Activated T-helper 17 cell treated with anti-CD3 and anti-CD28 coated beads, Interleukin-2, amount 50 U/mL, for 72 hours (primary cell): ENCODE measurements around the gene KPNB1. TPM values are rescaled to one million over a fixed set of nuclear protein-coding genes. Genes with fewer than 3 reads are reported as not detected.

ENCODE experiments used
- ATAC-seq: fragments of 150-1000 bp; cut with Tn5 transposase; replicated peaks from 2 replicates; pipeline ENCODE4 v1.10.0; 2021; ENCODE audit warnings: mild to moderate bottlenecking, moderate library complexity
- H3K27ac Mint-ChIP-seq: one replicate; pipeline ENCODE4 v1.8.0; 2022; ENCODE audit warnings: mixed read lengths
- H3K27me3 Mint-ChIP-seq: one replicate; pipeline ENCODE4 v1.8.0; 2022; ENCODE audit warnings: mixed read lengths
- H3K36me3 Mint-ChIP-seq: one replicate; pipeline ENCODE4 v1.8.0; 2022; ENCODE audit warnings: low read depth, mild to moderate bottlenecking, mixed read lengths
- H3K4me1 Mint-ChIP-seq: one replicate; pipeline ENCODE4 v1.8.0; 2022; ENCODE audit warnings: mixed read lengths
- H3K4me3 Mint-ChIP-seq: one replicate; pipeline ENCODE4 v1.8.0; 2022; ENCODE audit warnings: mild to moderate bottlenecking, mixed read lengths
- H3K9me3 Mint-ChIP-seq: one replicate; pipeline ENCODE4 v1.8.0; 2022; ENCODE audit warnings: mixed read lengths
- total RNA-seq, 2 donors: library from RNA; stranded (reverse); gene quantifications; one replicate each; pipeline ENCODE4 v1.2.3, GENCODE V29; 2022

The KPNB1 gene
- total RNA-seq, 2 donors from 2014 or later, result 451 to 724 TPM

DNA sequence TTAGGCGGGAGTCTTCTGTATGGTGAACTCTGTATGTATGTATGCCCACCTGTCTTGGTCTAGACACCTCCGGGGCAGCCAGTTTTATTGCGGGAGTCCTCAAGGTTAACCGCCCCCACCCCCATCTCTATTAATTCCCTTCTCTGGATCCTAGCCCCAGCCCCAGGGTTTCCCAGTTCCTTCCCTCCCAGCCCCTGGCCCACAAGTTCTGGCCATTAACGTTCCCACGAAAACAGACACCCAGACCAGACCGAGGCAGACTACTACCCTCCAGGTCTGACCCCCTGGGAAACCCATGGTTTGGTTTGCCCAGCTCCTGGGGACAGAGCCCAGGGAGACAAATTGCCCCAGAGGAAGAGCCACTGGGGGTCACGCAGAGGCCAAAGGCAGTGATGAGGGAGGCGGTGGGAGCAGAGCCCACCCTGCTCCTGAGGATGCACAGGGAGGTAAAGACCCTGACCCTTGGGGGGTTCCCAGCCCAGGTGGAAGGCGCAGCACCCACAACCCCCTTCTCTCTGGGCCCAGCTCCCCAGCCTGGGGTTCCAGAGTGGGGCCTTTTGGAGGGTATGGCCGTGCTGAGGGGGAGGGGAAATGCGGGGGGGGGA lies 52.8 kb downstream of the KPNB1 start:
- ATAC-seq, result no peak
- peaks cover 66% of the 10 kb centered on the region for H3K36me3 Mint-ChIP-seq
- H3K4me1 Mint-ChIP-seq, result peaks cover 55% of the 10 kb centered on the region
- H3K4me3 Mint-ChIP-seq, result peak overlapping the region; percentile 81
- no peaks in the 10 kb centered on the region for H3K27me3 Mint-ChIP-seq
- peak overlapping the region; percentile 81 for H3K27ac Mint-ChIP-seq
- no peaks in the 10 kb centered on the region for H3K9me3 Mint-ChIP-seq

DNA sequence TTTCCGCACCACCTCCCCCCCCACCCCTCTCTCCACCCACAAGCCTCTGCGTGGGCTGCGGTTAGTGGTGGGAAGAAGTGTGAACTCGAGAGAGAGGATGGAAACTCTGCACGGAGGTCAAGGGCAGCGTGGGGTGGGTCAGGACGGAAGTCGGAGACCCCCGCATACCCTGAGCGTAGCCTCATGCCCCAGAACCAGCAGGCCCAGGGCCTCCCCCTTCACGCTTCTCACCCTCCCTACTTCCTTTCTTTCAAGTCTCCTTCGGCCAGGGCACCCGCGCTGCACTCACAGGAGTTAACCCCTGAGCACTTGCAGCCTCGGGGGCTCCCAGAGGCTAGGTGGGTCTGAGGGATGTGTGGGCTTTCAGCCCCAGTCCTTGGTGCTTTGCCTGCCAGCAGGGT lies 53.5 kb downstream of the KPNB1 start:
- Mint-ChIP-seq H3K27ac (peak overlapping the region; percentile 89), H3K4me3 (peak overlapping the region; percentile 81), H3K36me3 (peaks cover 64% of the 10 kb centered on the region), H3K9me3 (no peaks in the 10 kb centered on the region), H3K27me3 (no peaks in the 10 kb centered on the region), H3K4me1 (peaks cover 55% of the 10 kb centered on the region)
- no peak for ATAC-seq

DNA sequence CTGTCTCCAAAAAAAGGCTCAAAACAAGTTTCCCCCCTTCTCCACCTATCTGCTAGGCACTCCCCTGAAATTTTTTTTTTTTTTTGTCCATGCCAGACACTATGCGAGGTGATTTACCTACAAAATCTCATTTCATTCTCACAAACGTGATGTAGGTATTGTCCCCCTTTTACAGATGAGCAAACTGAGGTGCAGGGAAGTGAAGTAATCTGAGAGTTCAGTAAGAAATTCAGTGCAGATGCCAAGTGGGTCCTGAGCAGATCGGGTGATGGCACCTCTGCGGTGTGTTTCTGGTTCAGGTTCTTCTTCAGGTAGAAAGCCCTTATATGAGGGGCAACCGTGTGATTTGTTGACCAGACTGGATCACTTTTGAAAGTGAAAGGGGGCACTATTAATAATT lies 54.0 kb downstream of the KPNB1 start:
- H3K27me3 Mint-ChIP-seq, result no peaks in the 10 kb centered on the region
- no peaks in the 10 kb centered on the region for H3K9me3 Mint-ChIP-seq
- H3K27ac Mint-ChIP-seq, result peak overlapping the region; percentile 89
- no peak for ATAC-seq
- peak overlapping the region; percentile 81 for H3K4me3 Mint-ChIP-seq
- peaks cover 55% of the 10 kb centered on the region for H3K4me1 Mint-ChIP-seq
- H3K36me3 Mint-ChIP-seq, result peaks cover 59% of the 10 kb centered on the region

GRCh38 chr17:47704116-47704515 lies 54.4 kb downstream of the KPNB1 start:
- Mint-ChIP-seq H3K36me3 (peaks cover 55% of the 10 kb centered on the region), H3K4me1 (peaks cover 55% of the 10 kb centered on the region), H3K27ac (peak overlapping the region; percentile 89), H3K27me3 (no peaks in the 10 kb centered on the region), H3K4me3 (peak overlapping the region; percentile 81), H3K9me3 (no peaks in the 10 kb centered on the region)
- ATAC-seq, result no peak

GRCh38 chr17:47704736-47705135 lies 55.0 kb downstream of the KPNB1 start:
- Mint-ChIP-seq H3K36me3 (peaks cover 53% of the 10 kb centered on the region), H3K9me3 (no peaks in the 10 kb centered on the region), H3K27me3 (no peaks in the 10 kb centered on the region), H3K4me3 (peak overlapping the region; percentile 81), H3K4me1 (peaks cover 55% of the 10 kb centered on the region), H3K27ac (peak overlapping the region; percentile 89)
- no peak for ATAC-seq

GRCh38 chr17:47705536-47706530 lies 56.1 kb downstream of the KPNB1 start:
- Mint-ChIP-seq H3K36me3 (peaks cover 57% of the 10 kb centered on the region), H3K4me3 (peak overlapping the region; percentile 81), H3K9me3 (no peaks in the 10 kb centered on the region), H3K27me3 (no peaks in the 10 kb centered on the region), H3K27ac (peak overlapping the region; percentile 89), H3K4me1 (peaks cover 55% of the 10 kb centered on the region)
- ATAC-seq, result peak; percentile 71

GRCh38 chr17:47707056-47707804 lies 57.5 kb downstream of the KPNB1 start:
- Mint-ChIP-seq H3K4me1 (peaks cover 45% of the 10 kb centered on the region), H3K36me3 (peaks cover 57% of the 10 kb centered on the region), H3K27me3 (no peaks in the 10 kb centered on the region), H3K27ac (peak overlapping the region; percentile 89), H3K4me3 (peak overlapping the region; percentile 81), H3K9me3 (no peaks in the 10 kb centered on the region)
- no peak for ATAC-seq

- Mint-ChIP-seq H3K27ac (no peak overlapping the region), H3K4me3 (no peak overlapping the region), H3K9me3 (no peaks in the 10 kb centered on the region)
Measured at GRCh38 chr17:47707884-47708283, 58.2 kb downstream of the KPNB1 start.

DNA sequence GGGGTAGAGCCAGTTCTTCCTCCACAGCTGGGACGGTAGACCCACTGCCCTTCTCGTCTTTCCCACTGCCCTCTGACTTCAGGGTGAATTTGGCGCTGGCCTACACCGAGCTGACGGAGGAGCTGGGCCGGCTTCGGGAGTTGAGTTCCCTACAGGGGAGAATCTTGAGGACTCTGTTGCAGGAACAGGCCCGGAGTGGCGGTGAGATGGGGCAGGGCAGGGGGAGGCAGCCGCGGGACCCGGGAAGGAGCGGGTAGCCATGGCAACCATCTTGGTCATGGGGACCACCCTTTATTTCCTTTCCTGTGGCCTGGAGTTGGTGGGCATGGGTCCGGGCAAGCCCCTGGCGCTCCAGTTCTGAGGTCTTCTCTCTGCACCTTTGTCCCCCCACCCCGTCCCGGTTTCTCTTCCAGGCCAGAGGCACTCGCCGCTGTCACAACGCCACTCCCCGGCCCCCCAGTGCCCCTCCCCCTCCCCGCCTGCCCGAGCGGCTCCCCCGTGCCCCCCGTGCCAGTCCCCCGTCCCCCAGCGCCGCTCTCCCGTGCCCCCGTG lies 58.7 kb downstream of the KPNB1 start:
- H3K36me3 Mint-ChIP-seq, result peaks cover 51% of the 10 kb centered on the region
- peaks cover 40% of the 10 kb centered on the region for H3K4me1 Mint-ChIP-seq
- no peaks in the 10 kb centered on the region for H3K9me3 Mint-ChIP-seq
- ATAC-seq, result no peak
- H3K4me3 Mint-ChIP-seq, result no peak overlapping the region
- no peak overlapping the region for H3K27ac Mint-ChIP-seq
- no peaks in the 10 kb centered on the region for H3K27me3 Mint-ChIP-seq

More at GRCh38 chr17:47707884-47708283, 58.2 kb downstream of the KPNB1 start:
- no peak for ATAC-seq
- no peaks in the 10 kb centered on the region for H3K27me3 Mint-ChIP-seq
- peaks cover 54% of the 10 kb centered on the region for H3K36me3 Mint-ChIP-seq
- H3K4me1 Mint-ChIP-seq, result peaks cover 42% of the 10 kb centered on the region

DNA sequence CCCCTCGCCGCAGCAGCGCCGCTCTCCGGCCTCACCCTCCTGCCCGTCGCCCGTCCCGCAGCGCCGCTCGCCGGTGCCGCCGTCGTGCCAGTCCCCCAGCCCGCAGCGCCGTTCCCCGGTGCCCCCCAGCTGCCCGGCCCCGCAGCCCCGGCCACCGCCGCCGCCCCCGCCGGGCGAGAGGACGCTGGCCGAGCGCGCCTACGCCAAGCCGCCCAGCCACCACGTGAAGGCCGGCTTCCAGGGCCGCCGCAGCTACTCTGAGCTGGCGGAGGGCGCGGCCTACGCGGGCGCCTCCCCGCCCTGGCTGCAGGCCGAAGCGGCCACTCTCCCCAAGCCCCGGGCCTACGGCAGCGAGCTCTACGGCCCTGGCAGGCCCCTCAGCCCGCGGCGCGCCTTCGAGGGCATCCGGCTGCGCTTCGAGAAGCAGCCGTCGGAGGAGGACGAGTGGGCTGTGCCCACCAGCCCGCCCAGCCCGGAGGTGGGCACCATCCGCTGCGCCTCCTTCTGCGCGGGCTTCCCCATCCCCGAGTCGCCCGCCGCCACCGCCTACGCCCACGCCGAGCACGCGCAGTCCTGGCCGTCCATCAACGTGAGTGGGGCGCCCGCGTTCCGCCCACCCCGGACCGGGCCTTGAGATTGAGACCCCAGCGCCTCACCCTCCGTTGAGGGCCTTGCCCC lies 59.3 kb downstream of the KPNB1 start:
- H3K36me3 Mint-ChIP-seq, result peaks cover 45% of the 10 kb centered on the region
- no peaks in the 10 kb centered on the region for H3K9me3 Mint-ChIP-seq
- H3K27ac Mint-ChIP-seq, result no peak overlapping the region
- no peaks in the 10 kb centered on the region for H3K27me3 Mint-ChIP-seq
- peaks cover 33% of the 10 kb centered on the region for H3K4me1 Mint-ChIP-seq
- ATAC-seq, result no peak
- no peak overlapping the region for H3K4me3 Mint-ChIP-seq

GRCh38 chr17:47709594-47709993 lies 59.9 kb downstream of the KPNB1 start:
- Mint-ChIP-seq H3K9me3 (no peaks in the 10 kb centered on the region), H3K27me3 (no peaks in the 10 kb centered on the region), H3K27ac (no peak overlapping the region), H3K4me3 (no peak overlapping the region), H3K36me3 (peaks cover 39% of the 10 kb centered on the region), H3K4me1 (peaks cover 29% of the 10 kb centered on the region)
- ATAC-seq, result no peak

DNA sequence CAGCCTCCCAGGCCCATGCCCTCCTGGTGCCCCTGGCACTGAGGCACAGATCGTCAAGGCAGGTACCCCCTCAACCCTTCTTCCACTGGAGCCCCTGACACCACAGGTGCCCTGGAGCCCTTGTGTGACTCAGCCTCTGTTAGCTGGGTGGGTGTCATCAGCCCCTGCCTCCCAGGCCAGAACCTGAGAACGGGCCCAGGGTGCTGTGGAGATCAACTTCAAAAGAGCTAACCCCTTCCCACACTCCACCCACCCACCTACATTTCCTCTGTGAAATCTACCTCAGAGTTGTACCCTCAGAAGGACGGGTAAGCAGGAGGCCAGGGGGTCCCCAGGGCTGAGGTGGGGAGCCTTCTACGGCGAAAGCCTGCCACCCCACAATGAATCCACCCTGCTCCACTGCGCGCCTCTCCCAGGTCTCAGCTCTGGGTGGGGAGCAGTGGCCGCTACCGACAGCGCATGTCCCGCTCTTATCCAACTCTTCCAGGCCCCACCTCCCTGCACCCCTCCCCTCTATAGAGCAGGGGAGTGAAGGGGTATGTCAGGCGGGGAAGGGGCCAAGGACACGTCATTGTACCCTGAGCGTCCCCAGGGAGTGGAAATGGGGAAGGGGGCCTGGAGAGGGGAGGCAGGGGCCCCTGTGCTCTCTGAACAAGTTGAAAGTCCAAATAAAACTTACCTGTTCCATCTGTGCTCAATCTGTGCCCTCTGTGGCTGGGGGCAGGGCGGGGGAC lies 61.8 kb downstream of the KPNB1 start:
- Mint-ChIP-seq H3K36me3 (peaks cover 28% of the 10 kb centered on the region), H3K9me3 (no peaks in the 10 kb centered on the region), H3K27me3 (no peaks in the 10 kb centered on the region), H3K4me3 (no peak overlapping the region), H3K27ac (no peak overlapping the region), H3K4me1 (peaks cover 20% of the 10 kb centered on the region)
- no peak for ATAC-seq

DNA sequence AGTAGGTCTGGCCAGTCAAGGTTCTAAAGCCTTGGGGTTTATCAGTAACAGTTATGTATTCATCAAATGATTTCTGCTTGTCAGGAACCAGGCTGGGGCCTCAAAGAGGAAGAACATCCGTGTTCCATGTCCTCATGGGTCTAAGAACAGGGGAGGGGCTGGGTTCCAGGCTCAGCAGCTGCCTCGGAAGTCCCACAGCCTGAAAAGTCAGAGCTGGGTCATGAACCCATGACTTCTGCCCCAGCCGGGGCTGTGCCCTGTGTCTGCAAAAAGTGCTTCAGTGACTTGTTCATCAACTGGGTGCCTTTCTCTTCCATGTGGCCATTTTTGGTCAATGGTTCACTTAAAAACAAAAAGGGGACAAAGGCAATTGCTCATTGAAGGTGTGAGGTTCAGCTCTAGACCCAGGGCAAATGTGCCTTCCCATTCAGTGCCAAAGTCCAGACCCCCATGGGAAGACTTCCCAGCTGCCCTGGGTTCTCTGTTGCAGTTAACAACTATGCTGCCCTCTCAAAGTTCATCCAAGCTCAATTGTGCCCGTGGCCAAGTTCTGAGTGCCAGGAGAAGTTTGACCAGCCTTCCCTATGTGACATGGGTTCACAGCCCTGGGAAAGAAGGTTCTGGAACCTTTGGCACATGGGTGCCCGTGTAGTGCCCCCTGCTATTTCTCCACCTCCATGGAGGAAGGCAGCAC lies 62.8 kb downstream of the KPNB1 start:
- Mint-ChIP-seq H3K27ac (no peak overlapping the region), H3K27me3 (no peaks in the 10 kb centered on the region), H3K4me1 (peaks cover 20% of the 10 kb centered on the region), H3K9me3 (no peaks in the 10 kb centered on the region), H3K36me3 (peaks cover 28% of the 10 kb centered on the region), H3K4me3 (no peak overlapping the region)
- no peak for ATAC-seq
